ENCODE measurements around the gene WDR86. TPM values are rescaled to one million over a fixed set of nuclear protein-coding genes. Genes with fewer than 3 reads are reported as not detected.

Gene WDR86
- polyA plus RNA-seq, 2 of the 4 experiments (the other 2 are of a cell fraction) = 0.17 to 0.19 TPM

- no peak overlapping the region for H3K4me3 ChIP-seq
- H3K9me3 ChIP-seq = no peaks in the 10 kb centered on the region
- ChIA-PET CTCF (interaction anchor here (2.3 kb wide), 1 partner anchor 60 kb away, joined by 11 read pairs; no protein-coding TSS in a partner anchor), POLR2A (no interaction called here)
- TF ChIP-seq NR3C1 (IDR thresholded peaks at IDR 0.05) (no peak), EHMT2 (IDR thresholded peaks at IDR 0.05; ENCODE audit: low read depth) (no peak), HES2 (IDR thresholded peaks at IDR 0.05) (no peak), ESRRA (IDR thresholded peaks at IDR 0.05; ENCODE audit: borderline replicate concordance, low read length) (no peak), ZC3H11A (IDR thresholded peaks at IDR 0.05) (no peak), NPAS2 (CRISPR knock-in tag; IDR thresholded peaks at IDR 0.05; ENCODE audit: borderline replicate concordance) (no peak), NFE2L2 (conservative IDR thresholded peaks at IDR 0.05; ENCODE audit: low read length) (no peak), JUN (IDR thresholded peaks at IDR 0.05) (no peak), FOSL2 (IDR thresholded peaks at IDR 0.05) (no peak), FOSL2 (CRISPR knock-in tag; IDR thresholded peaks at IDR 0.05) (no peak)
- FAIRE-seq = no peak
- 72% methylated on average over 9 of the region's 10 CpGs for WGBS (ENCODE audit: missing lambda C conversion rate)
- ATAC-seq = no peak
- H3K4me1 ChIP-seq = 0 out of 3 replicates have a peak, but pooled peaks cover 6% of the 10 kb centered on the region
- H3K4me2 ChIP-seq = no peak overlapping the region
- no peak for DNase-seq (ENCODE audit: low read depth in 1 of 2, low spot score in 1 of 2)
- H3K27ac ChIP-seq = no peak overlapping the region
Observed at GRCh38 chr7:151388430-151388829, 21.4 kb downstream of the WDR86 start.

- Histone ChIP-seq H3K4me1 (0 out of 3 replicates have a peak, but pooled peaks cover 3% of the 10 kb centered on the region), H3K4me2 (no peak overlapping the region)
Observed at GRCh38 chr7:151388007-151388297, 21.9 kb downstream of the WDR86 start.

GRCh38 chr7:151387161-151388006, 22.5 kb downstream of the WDR86 start:
- Histone ChIP-seq H3K4me1 (0 out of 3 replicates have a peak, but pooled peaks cover 3% of the 10 kb centered on the region), H3K4me3 (no peak overlapping the region), H3K27ac (peak overlapping the region in 1 of 2 experiments; percentile 41; a peak in 1 of 6 replicates), H3K9me3 (no peaks in the 10 kb centered on the region), H3K4me2 (no peak overlapping the region)
- CTCF ChIA-PET = interaction anchor here (1.0 to 2.8 kb wide), 2 partner anchors 19 to 62 kb away, joined by 4 to 12 read pairs; no protein-coding TSS in a partner anchor
- peak; percentile 5 to 10; a peak in 3 of 6 replicates for ATAC-seq
- 78% methylated on average over 23 of the region's 24 CpGs for WGBS (ENCODE audit: missing lambda C conversion rate)
- DNase-seq (ENCODE audit: low read depth in 1 of 2, low spot score in 1 of 2) = no peak
- no peak for FAIRE-seq
- POLR2A ChIA-PET = no interaction called here
- no peak for TF ChIP-seq KDM1A (IDR thresholded peaks at IDR 0.05; ENCODE audit: low read depth)
- TF ChIP-seq MAX (IDR thresholded peaks at IDR 0.05) = no peak
- no peak for TF ChIP-seq EHF (CRISPR knock-in tag; IDR thresholded peaks at IDR 0.05)
- no peak for TF ChIP-seq CHD2 (IDR thresholded peaks at IDR 0.05; ENCODE audit: low read length, partially characterized antibody)
- no peak for TF ChIP-seq HDAC2 (IDR thresholded peaks at IDR 0.05)
- TF ChIP-seq ZSCAN20 (CRISPR knock-in tag; IDR thresholded peaks at IDR 0.05) = no peak
- TF ChIP-seq TFCP2L1 (CRISPR knock-in tag; IDR thresholded peaks at IDR 0.05) = no peak
- TF ChIP-seq RFX5 (IDR thresholded peaks at IDR 0.05) = no peak
- no peak for TF ChIP-seq RAD21 (conservative IDR thresholded peaks at IDR 0.05 in 1 of 2, IDR thresholded peaks at IDR 0.05 in 1 of 2)
- no peak for TF ChIP-seq NFE2L2 (conservative IDR thresholded peaks at IDR 0.05; ENCODE audit: low read length)
- TF ChIP-seq KDM5A (IDR thresholded peaks at IDR 0.05) = no peak
- no peak for TF ChIP-seq ELK1 (IDR thresholded peaks at IDR 0.05; ENCODE audit: low read depth, low read length)
- no peak for TF ChIP-seq ZC3H11A (IDR thresholded peaks at IDR 0.05)
- TF ChIP-seq CBX2 (IDR thresholded peaks at IDR 0.05; ENCODE audit: borderline replicate concordance, low read depth) = no peak
- TF ChIP-seq SREBF2 (IDR thresholded peaks at IDR 0.05) = no peak
- TF ChIP-seq SMC3 (IDR thresholded peaks at IDR 0.05) = no peak
- TF ChIP-seq RCOR1 (IDR thresholded peaks at IDR 0.05; ENCODE audit: low read depth, low read length) = no peak

More at GRCh38 chr7:151388007-151388297, 21.9 kb downstream of the WDR86 start:
- no peaks in the 10 kb centered on the region for H3K9me3 ChIP-seq
- no peak for DNase-seq (ENCODE audit: low read depth in 1 of 2, low spot score in 1 of 2)
- H3K27ac ChIP-seq = no peak overlapping the region; a peak in 1 of 6 replicates
- ATAC-seq = no peak
- CTCF ChIA-PET = no interaction called here
- FAIRE-seq = no peak
- WGBS (ENCODE audit: missing lambda C conversion rate) = 74% methylated on average over 8 of the region's 8 CpGs
- no peak for TF ChIP-seq RNF2 (IDR thresholded peaks at IDR 0.05; ENCODE audit: borderline replicate concordance, low read depth)
- TF ChIP-seq HMGXB4 (CRISPR knock-in tag; IDR thresholded peaks at IDR 0.05; ENCODE audit: borderline replicate concordance) = no peak
- no peak for TF ChIP-seq SREBF2 (IDR thresholded peaks at IDR 0.05)
- TF ChIP-seq FOSL2 (IDR thresholded peaks at IDR 0.05) = no peak
- TF ChIP-seq FOSL2 (CRISPR knock-in tag; IDR thresholded peaks at IDR 0.05) = no peak
- TF ChIP-seq MAX (IDR thresholded peaks at IDR 0.05) = no peak
- TF ChIP-seq HOXA7 (CRISPR knock-in tag; IDR thresholded peaks at IDR 0.05) = no peak
- TF ChIP-seq ESRRA (IDR thresholded peaks at IDR 0.05; ENCODE audit: borderline replicate concordance, low read length) = no peak
- no peak for TF ChIP-seq BHLHE40 (IDR thresholded peaks at IDR 0.05; ENCODE audit: low read depth, low read length)
- no peak overlapping the region for H3K4me3 ChIP-seq
- POLR2A ChIA-PET = no interaction called here

All from A549 (cell line).